PC-3 (cell line): ENCODE measurements around the gene RETREG1. TPM values are rescaled to one million over a fixed set of nuclear protein-coding genes. Genes with fewer than 3 reads are reported as not detected.

Experiments
- ATAC-seq: fragments of 200-7000 bp; cut with Tn5 transposase; 2 replicates; pipeline ENCODE4 v1.9.1; 2020; ENCODE audit warnings: mild to moderate bottlenecking, moderate library complexity
- BruUV-seq: library from RNA; stranded (reverse); fragments of 400-500 nt; replicated peaks from 2 replicates; lab custom pipeline; 2021; lab: Mats Ljungman, UMichigan
- CTCF ChIA-PET: fragments of 300-600 bp; sonication (Branson Sonifier 250); formaldehyde crosslinking; loops from one replicate; lab custom pipeline; 2022; ENCODE audit warnings: antibody characterized with exemption; lab: Charles Lee
- POLR2A ChIA-PET: fragments of 300-600 bp; sonication (Branson Sonifier 250); formaldehyde crosslinking; loops from one replicate; lab custom pipeline; 2022; ENCODE audit warnings: antibody characterized with exemption; ENCODE audit not compliant: unreplicated experiment; lab: Charles Lee
- DNase-seq: peaks from one replicate; pipeline ENCODE4 v3.0.0-alpha.2; 2015
- H2AFZ ChIP-seq: fragments of 300-600 bp; sonication (generic); 2 replicates; pipeline ENCODE4 v1.6.0; 2016; ENCODE audit warnings: antibody characterized with exemption, low read length
- H3F3A ChIP-seq: fragments of 300-600 bp; sonication (generic); one replicate; pipeline ENCODE4 v1.6.0; 2017; ENCODE audit warnings: antibody characterized with exemption, low read length, control low read depth, mild to moderate bottlenecking; ENCODE audit not compliant: unreplicated experiment
- H3K27ac ChIP-seq: fragments of 300-600 bp; sonication (generic); 2 replicates; pipeline ENCODE4 v1.5.1; 2016; ENCODE audit warnings: mild to moderate bottlenecking, low read length
- H3K27me3 ChIP-seq: fragments of 300-600 bp; sonication (generic); 2 replicates; pipeline ENCODE4 v1.6.1; 2016; ENCODE audit warnings: low read length, mixed read lengths
- H3K36me3 ChIP-seq: fragments of 300-600 bp; sonication (generic); 2 replicates; pipeline ENCODE4 v1.6.1; 2016; ENCODE audit warnings: low read depth, mixed run types, low read length, mixed read lengths
- H3K4me1 ChIP-seq: fragments of 300-600 bp; sonication (generic); 2 replicates; pipeline ENCODE4 v1.5.1; 2016; ENCODE audit warnings: low read length; ENCODE audit not compliant: insufficient read depth
- H3K4me2 ChIP-seq: fragments of 300-600 bp; sonication (generic); 2 replicates; pipeline ENCODE4 v1.6.0; 2016; ENCODE audit warnings: low read length
- H3K4me3 ChIP-seq: fragments of 300-600 bp; sonication (generic); 2 replicates; pipeline ENCODE4 v1.5.1; 2016; ENCODE audit warnings: mild to moderate bottlenecking, low read length, mixed read lengths
- H3K79me2 ChIP-seq: fragments of 300-600 bp; sonication (generic); 2 replicates; pipeline ENCODE4 v1.6.1; 2017; ENCODE audit warnings: low read length, mixed read lengths
- H3K9ac ChIP-seq: fragments of 300-600 bp; sonication (generic); 2 replicates; pipeline ENCODE4 v1.6.0; 2016; ENCODE audit warnings: mild to moderate bottlenecking, low read length
- H3K9me2 ChIP-seq: fragments of 300-600 bp; sonication (generic); replicated peaks from 2 replicates; pipeline ENCODE4 v1.6.1; 2016; ENCODE audit warnings: mixed run types, low read length, mixed read lengths
- H3K9me3 ChIP-seq: fragments of 300-600 bp; sonication (generic); 2 replicates; pipeline ENCODE4 v1.6.1; 2016; ENCODE audit warnings: low read length, mixed read lengths
- H4K20me1 ChIP-seq: fragments of 300-600 bp; sonication (generic); 2 replicates; pipeline ENCODE4 v1.6.1; 2016; ENCODE audit warnings: low read length, mixed read lengths
- CTCF ChIP-seq: fragments of 300-600 bp; sonication (generic); conservative IDR thresholded peaks from 2 replicates; pipeline ENCODE4 v1.5.1; 2017; ENCODE audit warnings: antibody characterized with exemption, low read depth, mild to moderate bottlenecking, low read length
- EZH2 ChIP-seq: fragments of 300-600 bp; sonication (generic); IDR thresholded peaks from one replicate; pipeline ENCODE4 v1.6.1; 2017; ENCODE audit warnings: antibody characterized with exemption, mild to moderate bottlenecking, low read length; ENCODE audit not compliant: unreplicated experiment
- EZH2phosphoT487 ChIP-seq: fragments of 300-600 bp; sonication (generic); IDR thresholded peaks from 2 replicates; pipeline ENCODE4 v1.6.1; 2018; ENCODE audit warnings: mild to moderate bottlenecking, antibody characterized with exemption, low read length, borderline replicate concordance
- intact Hi-C: fragments of 100-400 bp; cut with micrococcal nuclease; formaldehyde crosslinking; loops from 2 replicates; pipeline ENCODE4 v1.9.0; 2023
- total RNA-seq: library from RNA; depleted of rRNA; stranded (reverse); fragments of >200 nt; gene quantifications from 2 replicates; pipeline ENCODE4 v1.2.3, GENCODE V29; 2014

The RETREG1 gene
- total RNA-seq, 1 experiment from 2014 or later, result 1.7 TPM

- H3K36me3 ChIP-seq, result peaks cover 10% of the 10 kb centered on the region
- H3K4me2 ChIP-seq, result peak overlapping the region; percentile 88
- H3K27ac ChIP-seq, result peak overlapping the region; percentile 58
- no peak for TF ChIP-seq EZH2phosphoT487
- no peak for TF ChIP-seq CTCF
- no peak for TF ChIP-seq EZH2
- no peaks in the 10 kb centered on the region for H3K9me3 ChIP-seq
- POLR2A ChIA-PET, result no interaction called here
- peak overlapping the region; percentile 80 for H3K4me3 ChIP-seq
- intact Hi-C loops, result no loop called here
- peak; percentile 15 for ATAC-seq
- peak; percentile 93 for DNase-seq
- CTCF ChIA-PET, result no interaction called here
- H3K9me2 ChIP-seq, result no peaks in the 10 kb centered on the region
- no TSS peak for BruUV-seq
- H3K27me3 ChIP-seq, result no peaks in the 10 kb centered on the region
- H3K9ac ChIP-seq, result no peak overlapping the region
- H3K79me2 ChIP-seq, result peaks cover 84% of the 10 kb centered on the region
- H3K4me1 ChIP-seq, result peaks cover 40% of the 10 kb centered on the region
- no peaks in the 10 kb centered on the region for H3F3A ChIP-seq
- no peak overlapping the region for H2AFZ ChIP-seq
- H4K20me1 ChIP-seq, result peaks cover 24% of the 10 kb centered on the region
Measured at GRCh38 chr5:16467363-16468219, 149.2 kb downstream of the RETREG1 start.

GRCh38 chr5:16465544-16466432 lies 151.0 kb downstream of the RETREG1 start, which contains the start of gene ZNF622:
Gene ZNF622, minus strand, starts transcription at chr5:16465800. Its CDS starts 135 bp downstream, at chr5:16465665.
- BruUV-seq, result no TSS peak
- peaks cover 36% of the 10 kb centered on the region for H4K20me1 ChIP-seq
- peak within 1 kb of the TSS; percentile 83 for H2AFZ ChIP-seq
- H3F3A ChIP-seq, result no peaks in the 10 kb centered on the region
- POLR2A ChIA-PET, result no interaction called here
- H3K36me3 ChIP-seq, result peaks cover 28% of the 10 kb centered on the region
- no peaks in the 10 kb centered on the region for H3K9me2 ChIP-seq
- H3K4me2 ChIP-seq, result peak within 1 kb of the TSS; percentile 88
- peaks cover 96% of the 10 kb centered on the region for H3K79me2 ChIP-seq
- H3K9me3 ChIP-seq, result no peaks in the 10 kb centered on the region
- peak within 1 kb of the TSS; percentile 58 for H3K27ac ChIP-seq
- H3K27me3 ChIP-seq, result no peaks in the 10 kb centered on the region
- H3K4me3 ChIP-seq, result peak within 1 kb of the TSS; percentile 80
- intact Hi-C loops, result no loop called here
- peak; percentile 99 for DNase-seq
- ATAC-seq, result peak; percentile 89
- H3K9ac ChIP-seq, result peak within 1 kb of the TSS; percentile 83
- CTCF ChIA-PET, result no interaction called here
- H3K4me1 ChIP-seq, result peaks cover 50% of the 10 kb centered on the region
- no peak for TF ChIP-seq CTCF
- no peak for TF ChIP-seq EZH2
- no peak for TF ChIP-seq EZH2phosphoT487
